ENCODE data around the gene HS6ST1. TPM values are rescaled to one million over a fixed set of nuclear protein-coding genes. Genes with fewer than 3 reads are reported as not detected.

Gene HS6ST1
- total RNA-seq, 2 donors from 2014 or later: 20.5 to 40.4 TPM

- DNase-seq (no peak), ATAC-seq (no peak)
- intact Hi-C loops (cut with DNase I, micrococcal nuclease): no loop called here
Observed at GRCh38 chr2:128354726-128355470, 36.2 kb upstream of the HS6ST1 start.

- ATAC-seq (no peak), DNase-seq (no peak)
- intact Hi-C loops (cut with DNase I, micrococcal nuclease): no loop called here
Observed at GRCh38 chr2:128354161-128354560, 35.5 kb upstream of the HS6ST1 start.

GRCh38 chr2:128350736-128351135 is 32.1 kb upstream of the HS6ST1 start:
- ATAC-seq (no peak), DNase-seq (no peak)
- intact Hi-C loops (cut with DNase I, micrococcal nuclease): no loop called here

- intact Hi-C loops (cut with DNase I, micrococcal nuclease): no loop called here
- DNase-seq (no peak), ATAC-seq (no peak)
Observed at GRCh38 chr2:128348701-128349100, 30.0 kb upstream of the HS6ST1 start.

GRCh38 chr2:128347701-128348539 is 29.3 kb upstream of the HS6ST1 start:
- DNase-seq (peak in 1 of 2 donors; percentile 43), ATAC-seq (no peak)
- intact Hi-C loops (cut with DNase I, micrococcal nuclease): no loop called here

- ATAC-seq: no peak
- intact Hi-C loops (cut with DNase I, micrococcal nuclease): no loop called here
- no peak for DNase-seq
Observed at GRCh38 chr2:128347171-128347558, 28.5 kb upstream of the HS6ST1 start.

- intact Hi-C loops (cut with DNase I, micrococcal nuclease): no loop called here
- ATAC-seq (no peak), DNase-seq (no peak)
Observed at GRCh38 chr2:128346291-128347170, 27.9 kb upstream of the HS6ST1 start.

- no peak for ATAC-seq
- intact Hi-C loops (cut with DNase I, micrococcal nuclease): no loop called here
- no peak for DNase-seq
Observed at GRCh38 chr2:128345436-128346165, 26.9 kb upstream of the HS6ST1 start.

- DNase-seq (no peak), ATAC-seq (no peak)
- intact Hi-C loops (cut with DNase I, micrococcal nuclease): no loop called here
Observed at GRCh38 chr2:128344101-128344500, 25.4 kb upstream of the HS6ST1 start.

- DNase-seq (no peak), ATAC-seq (no peak)
- intact Hi-C loops (cut with DNase I, micrococcal nuclease): no loop called here
Observed at GRCh38 chr2:128343459-128343858, 24.8 kb upstream of the HS6ST1 start.

- DNase-seq (no peak), ATAC-seq (no peak)
- intact Hi-C loops (cut with DNase I, micrococcal nuclease): no loop called here
Observed at GRCh38 chr2:128342550-128342949, 23.9 kb upstream of the HS6ST1 start.

GRCh38 chr2:128341621-128342020 is 23.0 kb upstream of the HS6ST1 start:
- intact Hi-C loops (cut with DNase I, micrococcal nuclease): no loop called here
- no peak for DNase-seq
- ATAC-seq: no peak

- intact Hi-C loops (cut with DNase I, micrococcal nuclease): no loop called here
- no peak for ATAC-seq
- no peak for DNase-seq
Observed at GRCh38 chr2:128332091-128332634, 13.5 kb upstream of the HS6ST1 start.

- intact Hi-C loops (cut with DNase I, micrococcal nuclease): no loop called here
- no peak for DNase-seq
Observed at GRCh38 chr2:128330583-128330982, 11.9 kb upstream of the HS6ST1 start.

GRCh38 chr2:128329607-128330006 is 10.9 kb upstream of the HS6ST1 start:
- no peak for DNase-seq
- no peak for ATAC-seq
- intact Hi-C loops (cut with DNase I, micrococcal nuclease): loop anchor here in 1 of 2 donors (10.0 kb wide), 1 partner anchor 405 kb away; no protein-coding TSS in a partner anchor

More at GRCh38 chr2:128330583-128330982, 11.9 kb upstream of the HS6ST1 start:
- no peak for ATAC-seq

GRCh38 chr2:128327180-128327964 is 8.7 kb upstream of the HS6ST1 start:
- intact Hi-C loops (cut with DNase I, micrococcal nuclease): loop anchor here in 1 of 2 donors (10.0 kb wide), 1 partner anchor 407 kb away; no protein-coding TSS in a partner anchor
- no peak for ATAC-seq

GRCh38 chr2:128326346-128326745 is 7.7 kb upstream of the HS6ST1 start:
- intact Hi-C loops (cut with DNase I, micrococcal nuclease): loop anchor here in 1 of 2 donors (10.0 kb wide), 1 partner anchor 408 kb away; no protein-coding TSS in a partner anchor
- no peak for DNase-seq
- no peak for ATAC-seq

More at GRCh38 chr2:128327180-128327964, 8.7 kb upstream of the HS6ST1 start:
- DNase-seq: no peak
